Endometrial microvascular endothelial cells (primary cell): ENCODE results near the gene ZNF69. TPM values are rescaled to one million over a fixed set of nuclear protein-coding genes. Genes with fewer than 3 reads are reported as not detected.
"Not testable (repeated sequence)": the region's sequence is repeated elsewhere in the genome, so short reads cannot be mapped to it uniquely, and the experiment has no call there.

Experiments used
- in situ Hi-C: cut with HindIII; loops from 2 replicates; pipeline ENCODE4 v1.10.0; 2017; ENCODE audit warnings: low sequenced_read_pairs, low pct_unique_long_range_greater_than_20kb; ENCODE audit errors: inconsistent ontology term
- total RNA-seq: library from RNA; depleted of rRNA; stranded (reverse); fragments of >200 nt; gene quantifications from one replicate; pipeline ENCODE4 v1.2.3, GENCODE V29; 2015; ENCODE audit errors: inconsistent ontology term

Gene ZNF69
- total RNA-seq, 1 donor from 2014 or later: 3.3 TPM

DNA sequence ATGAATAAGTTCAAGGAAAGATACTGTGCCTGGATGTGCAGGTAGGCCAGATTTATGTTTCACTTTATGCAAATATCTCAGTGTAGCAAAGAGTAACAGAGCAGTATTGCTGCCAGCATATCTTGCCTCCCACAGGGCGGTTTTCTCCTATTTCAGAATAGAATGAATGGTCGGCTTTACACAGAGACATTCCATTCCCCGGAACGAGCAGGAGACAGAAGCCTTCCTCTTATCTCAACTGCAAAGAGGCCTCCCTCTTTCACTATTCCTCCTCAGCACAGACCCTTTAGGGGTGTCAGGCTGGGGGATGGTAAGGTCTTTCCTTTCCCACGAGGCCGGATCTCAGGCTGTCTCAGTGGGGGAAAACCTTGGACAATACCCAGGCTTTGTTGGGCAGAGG lies 2.3 kb downstream of the ZNF69 start:
- in situ Hi-C loops: not testable (repeated sequence)

DNA sequence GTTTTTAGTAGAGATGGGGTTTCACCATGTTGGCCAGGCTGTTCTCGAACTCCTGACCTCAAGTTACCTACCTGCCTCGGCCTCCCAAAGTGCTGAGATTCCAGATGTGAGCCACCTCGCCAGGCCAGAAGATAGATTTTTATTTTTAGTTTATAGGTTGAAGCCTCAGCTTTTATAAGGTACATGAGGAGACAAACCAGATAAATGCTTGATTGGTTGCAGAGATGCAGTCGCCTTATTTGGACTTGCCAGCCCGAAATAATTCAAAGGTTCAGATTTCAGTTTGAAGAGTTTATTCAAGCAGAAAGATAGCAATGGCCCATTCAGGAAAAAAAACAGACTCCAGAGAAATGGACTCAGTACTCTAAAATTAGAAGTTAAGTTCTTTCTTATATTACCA lies 3.1 kb downstream of the ZNF69 start:
- in situ Hi-C loops: no loop called here

DNA sequence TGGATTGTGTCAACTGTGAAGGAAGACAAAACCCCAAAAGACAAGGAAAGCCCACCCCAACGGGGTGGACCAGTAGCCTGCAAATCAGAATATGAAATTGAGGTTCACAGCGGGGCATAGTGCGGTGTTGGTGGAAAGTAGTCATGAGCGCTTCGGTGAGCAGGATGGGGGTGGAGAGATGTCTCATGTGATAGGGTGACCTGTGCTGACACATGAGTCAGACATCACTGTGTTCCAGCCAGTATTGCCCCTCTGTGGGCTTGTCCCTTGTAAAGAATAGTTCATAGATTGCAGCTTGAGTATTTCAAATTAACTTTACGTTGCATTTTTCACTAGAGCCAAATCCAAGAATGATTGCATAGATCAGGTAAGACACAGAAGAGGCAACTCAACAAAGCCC lies 7.3 kb downstream of the ZNF69 start:
- in situ Hi-C loops: no loop called here

DNA sequence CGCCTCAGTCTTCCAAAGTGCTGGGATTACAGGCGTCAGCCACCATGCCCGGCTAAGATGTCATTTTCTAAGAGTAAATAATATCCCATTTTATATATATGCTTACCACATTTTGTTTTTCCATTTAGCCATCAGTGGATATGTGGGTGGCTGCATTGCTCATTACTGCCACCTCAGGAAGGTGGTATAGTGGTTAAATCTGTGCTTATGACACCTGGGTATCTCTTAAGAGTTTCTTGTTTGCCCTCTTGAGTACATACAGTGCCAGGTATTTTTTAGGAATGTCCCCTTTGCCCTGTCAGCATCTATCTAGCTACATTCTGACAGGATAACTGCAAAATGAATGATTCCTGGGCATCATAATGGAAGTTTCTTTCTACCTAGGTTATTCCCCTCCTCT lies 14.6 kb downstream of the ZNF69 start:
- in situ Hi-C loops: no loop called here

DNA sequence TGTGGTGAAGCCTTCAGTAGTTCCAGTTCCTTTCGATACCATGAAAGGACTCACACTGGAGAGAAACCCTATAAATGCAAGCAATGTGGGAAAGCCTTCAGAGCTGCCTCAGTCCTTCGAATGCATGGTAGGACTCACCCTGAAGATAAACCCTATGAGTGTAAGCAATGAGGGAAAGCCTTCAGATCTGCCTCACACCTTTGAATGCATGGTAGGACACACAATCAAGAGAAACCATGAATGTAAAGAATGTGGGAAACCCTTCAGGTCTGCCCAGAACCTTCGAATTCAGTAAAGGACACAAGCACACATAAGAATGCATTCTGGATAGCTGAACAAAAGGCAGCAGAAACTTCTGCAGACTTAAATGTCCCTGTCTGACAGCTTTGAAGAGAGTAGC lies 18.3 kb downstream of the ZNF69 start:
- in situ Hi-C loops: no loop called here

DNA sequence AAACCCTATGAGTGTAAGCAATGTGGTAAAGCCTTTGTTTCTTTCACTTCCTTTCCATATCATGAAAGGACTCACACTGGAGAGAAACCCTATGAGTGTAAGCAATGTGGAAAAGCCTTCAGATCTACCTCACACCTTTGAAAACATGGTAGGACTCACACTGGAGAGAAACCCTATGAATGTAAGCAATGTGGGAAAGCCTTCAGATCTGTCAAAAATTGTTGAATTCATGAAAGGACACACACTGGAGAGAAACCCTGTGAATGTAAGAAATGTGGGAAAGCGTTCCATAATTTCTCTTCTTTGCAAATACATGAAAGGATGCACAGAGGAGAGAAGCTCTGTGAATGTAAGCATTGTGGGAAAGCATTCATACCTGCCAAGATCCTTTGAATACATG lies 24.4 kb downstream of the ZNF69 start:
- in situ Hi-C loops: not testable (repeated sequence)

DNA sequence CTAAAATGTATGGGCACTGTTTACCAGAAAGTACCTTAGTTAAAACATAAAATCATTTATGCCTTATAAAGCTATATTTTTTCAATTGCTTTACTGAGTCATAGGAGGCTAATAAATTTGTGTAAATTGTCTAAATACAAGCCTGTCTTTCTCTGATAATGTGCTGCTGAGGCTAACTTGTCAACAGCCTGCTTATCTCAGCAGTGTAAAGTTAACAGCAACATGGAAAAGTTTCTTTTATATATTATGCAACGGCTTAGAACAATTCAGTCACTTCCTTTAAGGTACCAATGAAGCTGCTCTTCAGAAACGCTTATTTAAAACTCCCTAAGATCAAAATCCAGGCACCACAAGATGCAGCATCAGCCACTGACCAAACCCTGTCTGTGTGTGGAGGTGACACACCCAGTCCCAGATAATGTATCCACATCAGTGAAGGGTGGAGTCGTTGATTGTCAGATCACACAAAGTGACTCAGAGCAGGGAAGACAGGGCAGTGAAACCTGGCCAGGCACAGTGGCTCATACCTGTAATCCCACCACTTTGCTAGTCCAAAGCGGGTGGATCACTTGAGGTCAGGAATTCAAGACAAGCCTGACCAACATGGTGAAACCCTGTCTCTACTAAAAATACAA lies 27.0 kb downstream of the ZNF69 start:
- in situ Hi-C loops: not testable (repeated sequence)

DNA sequence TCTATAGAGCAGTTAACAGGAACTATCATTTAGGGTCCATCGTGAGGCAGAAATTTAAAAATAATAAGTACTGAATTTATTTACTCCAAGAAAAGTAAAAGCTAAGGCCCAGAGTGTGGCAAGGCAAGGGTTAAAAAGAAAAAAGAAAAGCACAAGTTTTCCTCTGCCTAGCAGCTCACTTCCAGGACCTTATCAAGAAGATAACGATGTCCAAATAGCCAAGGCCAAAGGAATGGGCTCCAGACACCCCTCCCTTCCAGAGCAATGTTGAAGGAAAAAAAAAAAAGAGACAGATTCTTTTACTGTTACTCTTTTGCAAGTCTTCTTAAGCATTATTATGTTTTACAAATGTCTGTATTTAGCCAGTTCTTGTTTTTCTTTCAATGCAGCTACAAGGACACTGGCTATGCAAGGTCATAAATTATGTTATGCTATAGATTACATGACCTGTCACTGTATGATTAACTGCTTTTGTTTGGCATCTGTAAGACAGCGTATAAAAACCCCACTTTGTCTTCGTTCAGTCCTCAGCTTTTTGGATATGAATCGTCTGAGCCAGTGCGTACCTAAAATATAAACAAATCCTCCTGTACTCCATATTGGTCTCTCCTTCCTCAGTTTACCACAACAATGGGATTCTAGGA lies 34.4 kb downstream of the ZNF69 start:
- in situ Hi-C loops: no loop called here

DNA sequence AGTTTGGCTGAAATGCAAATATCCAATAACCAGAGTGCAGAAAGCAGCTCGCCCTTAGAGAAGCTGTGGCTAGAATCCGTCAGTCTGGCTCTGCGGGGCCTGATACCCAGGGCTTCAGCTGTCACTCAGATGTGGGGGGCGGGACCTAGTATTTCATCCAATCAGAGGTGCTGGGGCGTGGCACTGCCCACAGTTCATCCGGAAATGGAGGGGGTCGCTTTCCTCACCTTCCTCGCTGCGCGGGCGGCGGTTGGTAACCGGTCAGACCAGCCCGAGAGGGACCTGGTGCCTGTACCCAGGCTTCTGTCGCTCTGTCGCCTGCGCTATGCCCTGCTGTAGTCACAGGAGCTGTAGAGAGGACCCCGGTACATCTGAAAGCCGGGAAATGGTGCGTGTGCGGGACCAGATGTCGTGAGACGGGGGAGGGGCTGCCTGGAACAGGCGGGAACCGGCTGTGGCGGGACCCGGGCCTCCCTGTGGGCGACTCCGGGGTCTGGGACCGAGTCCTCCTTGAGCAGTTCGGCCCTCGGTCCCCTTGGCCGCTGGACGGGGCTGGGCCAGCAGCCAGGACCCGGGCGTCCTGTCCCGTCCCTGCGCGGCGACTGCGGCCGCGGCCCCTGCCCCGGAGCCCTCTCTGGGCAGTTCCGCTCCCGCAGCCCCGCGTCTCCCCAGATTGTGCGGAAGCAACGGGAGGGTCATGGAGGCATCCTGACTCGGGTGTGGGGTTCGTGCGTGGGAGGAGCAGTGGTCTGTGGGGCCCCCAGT lies 37.5 kb downstream of the ZNF69 start, which contains the start of gene ZNF700:
ZNF700 (plus strand) TSS at position 222 of the 765 bp plus-strand sequence; CDS start at position 326, 104 bp downstream.
- in situ Hi-C loops: no loop called here

DNA sequence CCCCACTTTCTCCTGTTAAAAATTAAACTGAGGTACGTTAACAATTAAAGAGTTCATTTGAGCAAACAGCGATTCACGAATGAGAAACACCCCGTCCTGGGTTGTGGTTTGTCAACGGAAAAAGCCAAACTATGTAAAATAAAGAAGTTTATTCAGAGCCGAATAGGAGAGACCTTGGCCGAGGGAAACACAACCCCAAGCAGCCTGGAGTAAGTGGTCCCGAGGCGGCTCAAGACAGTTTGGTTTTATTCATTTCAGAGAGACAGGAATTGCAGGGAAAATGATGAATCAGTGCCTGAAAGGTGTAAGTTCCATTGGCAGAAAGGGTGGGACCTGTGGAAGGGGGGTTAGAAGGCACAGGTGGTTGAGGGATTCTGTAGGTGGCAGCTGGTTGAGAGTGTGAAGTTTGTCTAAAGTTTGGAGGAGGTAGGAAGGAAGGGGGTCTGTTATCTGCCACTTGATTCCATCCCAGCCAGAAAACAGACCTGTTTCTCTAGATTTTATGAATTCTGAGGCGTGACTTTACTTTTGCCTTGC lies 38.1 kb downstream of the ZNF69 start:
- in situ Hi-C loops: not testable (repeated sequence)

DNA sequence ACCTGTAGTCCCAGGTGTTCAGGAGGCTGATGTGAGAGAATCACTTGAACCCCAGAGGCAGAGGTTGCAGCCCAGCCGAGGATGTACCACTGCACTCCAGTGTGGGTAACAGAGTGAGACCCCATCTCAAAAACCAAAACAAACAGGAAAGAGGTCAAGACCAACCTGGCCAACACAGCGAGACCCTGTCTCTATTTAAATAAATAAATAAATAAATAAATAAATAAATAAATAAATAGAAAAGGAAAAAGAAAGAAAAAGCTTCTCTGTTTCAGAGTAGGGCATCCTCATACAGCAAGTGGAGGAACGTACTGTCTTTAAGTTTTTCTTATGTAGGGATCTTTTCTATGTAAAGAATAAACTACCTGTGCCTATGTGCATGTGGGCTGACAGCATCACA lies 39.6 kb downstream of the ZNF69 start:
- in situ Hi-C loops: no loop called here

DNA sequence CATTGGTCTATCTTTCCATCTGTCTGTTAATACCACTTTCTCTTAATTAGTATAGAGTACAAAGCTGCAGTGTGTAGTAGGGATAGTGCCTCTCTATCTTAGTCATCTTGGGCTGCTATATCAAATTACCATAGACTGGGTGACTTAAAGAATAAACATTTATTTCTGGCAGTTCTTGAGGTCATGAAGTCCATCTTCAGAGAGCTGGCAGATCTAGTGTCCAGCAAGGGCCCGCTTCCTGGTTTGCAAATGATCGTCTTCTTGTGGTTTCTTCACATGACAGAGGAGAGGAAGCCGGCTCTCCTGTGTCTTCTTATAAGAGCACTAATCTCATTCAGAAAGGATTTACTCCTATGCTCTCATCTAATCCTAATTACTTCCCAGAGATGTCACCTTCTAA lies 43.5 kb downstream of the ZNF69 start:
- in situ Hi-C loops: no loop called here

DNA sequence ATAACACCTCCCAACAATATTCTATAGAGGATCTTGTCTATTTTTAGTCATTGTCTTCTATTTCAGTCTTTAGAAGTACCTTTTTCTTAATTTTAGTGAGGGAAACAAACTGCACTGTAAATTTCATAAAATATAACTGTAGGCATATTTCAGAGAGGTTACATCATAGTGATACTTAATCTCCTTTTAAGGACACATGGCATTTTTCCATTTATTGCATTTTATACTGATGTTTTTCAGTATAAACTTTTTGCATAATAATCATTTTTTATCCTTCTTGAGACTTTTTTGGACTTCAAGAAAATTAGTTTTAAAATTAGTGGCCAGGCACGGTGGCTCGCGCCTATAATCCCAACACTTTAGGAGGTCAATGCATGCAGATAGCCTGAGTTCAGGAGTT lies 43.9 kb downstream of the ZNF69 start:
- in situ Hi-C loops: no loop called here

DNA sequence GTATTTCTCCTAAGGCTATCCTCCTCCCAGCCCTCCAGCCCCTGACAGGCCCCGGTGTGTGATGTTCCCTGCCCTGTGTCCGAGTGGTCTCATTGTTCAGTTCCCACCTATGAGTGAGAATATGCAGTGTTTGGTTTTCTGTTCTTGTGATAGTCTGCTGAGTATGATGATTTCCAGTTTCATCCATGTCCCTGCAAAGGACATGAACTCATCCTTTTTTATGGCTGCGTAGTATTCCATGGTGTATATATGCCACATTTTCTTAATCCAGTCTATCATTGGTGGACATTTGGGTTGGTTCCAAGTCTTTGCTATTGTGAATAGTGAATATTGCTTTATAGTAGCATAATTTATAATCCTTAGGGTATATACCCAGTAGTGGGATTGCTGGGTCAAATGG lies 48.2 kb downstream of the ZNF69 start:
- in situ Hi-C loops: not testable (repeated sequence)

DNA sequence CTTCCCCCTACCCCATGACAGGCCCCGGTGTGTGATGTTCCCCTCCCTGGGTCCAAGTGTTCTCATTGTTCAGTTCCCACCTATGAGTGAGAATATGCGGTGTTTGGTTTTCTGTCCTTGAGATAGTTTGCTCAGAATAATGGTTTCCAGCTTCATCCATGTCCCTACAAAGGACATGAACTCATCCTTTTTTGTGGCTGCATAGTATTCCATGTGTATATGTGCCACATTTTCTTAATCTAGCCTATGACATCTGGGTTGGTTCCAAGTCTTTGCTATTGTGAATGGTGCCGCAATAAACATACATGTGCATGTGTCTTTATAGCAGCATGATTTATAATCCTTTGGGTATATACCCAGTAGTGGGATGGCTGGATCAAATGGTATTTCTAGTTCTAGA lies 50.8 kb downstream of the ZNF69 start:
- in situ Hi-C loops: not testable (repeated sequence)

DNA sequence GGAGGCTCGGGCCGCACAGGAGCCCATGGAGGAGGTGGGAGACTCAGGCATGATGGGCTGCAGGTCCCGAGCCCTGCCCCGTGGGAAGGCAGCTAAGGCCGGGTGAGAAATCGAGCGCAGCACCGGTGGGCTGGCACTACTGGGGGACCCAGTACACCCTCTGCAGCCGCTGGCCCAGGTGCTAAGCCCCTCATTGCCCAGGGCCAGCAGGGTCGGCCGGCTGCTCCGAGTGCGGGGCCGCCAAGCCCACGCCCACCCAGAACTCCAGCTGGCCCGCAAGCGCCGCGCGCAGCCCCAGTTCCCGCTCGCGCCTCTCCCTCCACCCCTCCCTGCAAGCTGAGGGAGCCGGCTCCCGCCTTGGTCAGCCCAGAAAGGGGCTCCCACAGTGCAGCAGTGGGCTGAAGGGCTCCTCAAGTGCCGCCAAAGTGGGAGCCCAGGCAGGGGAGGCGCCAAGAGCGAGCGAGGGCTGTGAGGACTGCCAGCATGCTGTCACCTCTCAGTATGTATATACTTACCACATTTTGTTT lies 53.8 kb downstream of the ZNF69 start:
- in situ Hi-C loops: not testable (repeated sequence)

DNA sequence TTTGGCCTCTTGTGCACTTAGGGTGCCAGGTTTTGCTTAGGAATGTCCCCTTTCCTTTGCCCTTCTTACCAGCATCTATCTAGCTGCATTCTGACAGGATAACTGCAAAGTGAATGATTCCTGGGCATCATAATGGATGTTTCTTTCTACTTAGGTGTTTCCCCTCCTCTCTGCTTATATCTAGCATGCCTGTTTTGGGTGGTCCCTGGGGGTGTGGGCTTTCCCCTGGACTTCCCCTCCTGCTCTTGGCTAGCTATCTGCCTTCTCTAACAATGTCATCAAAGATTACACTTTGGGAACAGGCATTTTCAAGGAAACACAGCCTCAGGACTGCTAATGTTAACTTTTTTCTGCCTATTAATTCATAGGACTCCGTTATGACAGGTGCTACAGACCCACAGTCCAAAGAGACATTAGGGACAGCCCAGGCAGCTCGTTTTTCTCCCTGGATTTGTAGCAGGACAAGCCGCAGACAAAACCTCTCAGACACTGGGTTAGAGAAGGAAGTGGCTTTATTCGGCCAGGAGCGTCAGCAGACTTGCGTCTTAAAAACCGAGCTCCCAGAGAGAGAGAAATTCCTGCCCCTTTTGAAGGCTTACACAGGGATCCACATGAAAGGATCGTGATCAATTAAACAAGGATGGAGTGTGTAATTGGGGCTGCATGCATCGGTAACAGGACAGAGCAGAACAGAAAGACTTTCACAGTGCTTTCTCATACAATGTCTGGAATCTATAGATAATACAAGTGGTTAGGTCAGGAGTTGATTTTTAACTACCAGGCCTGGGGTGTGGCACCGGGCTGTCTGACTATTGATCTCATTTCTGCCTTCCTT lies 54.6 kb downstream of the ZNF69 start:
- in situ Hi-C loops: no loop called here

DNA sequence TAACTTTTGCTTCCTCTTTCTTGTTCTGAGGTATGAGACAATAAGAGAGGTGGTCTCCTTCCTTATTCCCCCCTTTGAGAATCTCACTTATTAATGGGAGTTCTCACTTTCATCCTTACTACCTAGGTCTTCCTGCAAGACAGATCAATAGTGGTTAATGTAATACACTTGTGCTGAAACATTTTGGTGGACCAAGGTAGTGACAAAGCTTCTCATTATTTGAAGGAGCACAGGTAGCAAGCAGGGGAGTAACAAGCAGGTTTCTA lies 55.2 kb downstream of the ZNF69 start:
- in situ Hi-C loops: no loop called here

DNA sequence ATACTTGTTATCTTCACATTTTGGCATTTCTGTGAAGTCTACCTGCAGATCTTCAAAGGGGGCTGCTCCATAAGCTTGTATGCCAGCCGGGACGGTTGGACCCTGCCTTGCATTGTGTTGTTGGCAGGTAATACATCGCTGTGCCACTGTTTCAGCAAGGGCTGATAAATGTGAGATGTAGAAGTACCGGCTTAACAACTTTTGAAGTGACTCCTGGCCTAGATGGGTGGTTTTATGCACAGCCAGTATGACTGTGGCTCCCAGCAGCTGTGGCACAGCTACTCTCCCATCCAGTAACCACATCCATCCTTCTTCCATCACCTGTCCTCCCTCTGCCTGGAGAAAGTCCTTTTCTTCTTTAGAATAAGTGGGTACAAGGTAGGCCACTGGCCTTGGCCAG lies 57.1 kb downstream of the ZNF69 start:
- in situ Hi-C loops: no loop called here
